GM10248 (cell line): ENCODE data around the gene SLC13A3.

Experiments used
- CTCF ChIA-PET: fragments of 300-600 bp; sonication (Branson Sonifier 250); formaldehyde crosslinking; extraction: SDS; loops from one replicate; lab custom pipeline; 2021; ENCODE audit warnings: antibody characterized with exemption; lab: Yijun Ruan, JAX
- POLR2A ChIA-PET: fragments of 350-650 bp; sonication (Branson Sonifier 250); formaldehyde crosslinking; extraction: SDS; loops from one replicate; lab custom pipeline; 2020; ENCODE audit warnings: antibody characterized with exemption; lab: Yijun Ruan, JAX
- DNase-seq: peaks from one replicate; pipeline ENCODE4 v3.0.0; 2012; ENCODE audit errors: extremely low spot score
- TF ChIP-seq, protein P1 (sequence below): IDR thresholded peaks from 2 replicates; pipeline ENCODE4 v1.5.1; 2012; ENCODE audit warnings: mild to moderate bottlenecking, low read depth; ENCODE audit errors: extremely low read depth, missing control alignments, control extremely low read depth

Gene SLC13A3

DNA sequence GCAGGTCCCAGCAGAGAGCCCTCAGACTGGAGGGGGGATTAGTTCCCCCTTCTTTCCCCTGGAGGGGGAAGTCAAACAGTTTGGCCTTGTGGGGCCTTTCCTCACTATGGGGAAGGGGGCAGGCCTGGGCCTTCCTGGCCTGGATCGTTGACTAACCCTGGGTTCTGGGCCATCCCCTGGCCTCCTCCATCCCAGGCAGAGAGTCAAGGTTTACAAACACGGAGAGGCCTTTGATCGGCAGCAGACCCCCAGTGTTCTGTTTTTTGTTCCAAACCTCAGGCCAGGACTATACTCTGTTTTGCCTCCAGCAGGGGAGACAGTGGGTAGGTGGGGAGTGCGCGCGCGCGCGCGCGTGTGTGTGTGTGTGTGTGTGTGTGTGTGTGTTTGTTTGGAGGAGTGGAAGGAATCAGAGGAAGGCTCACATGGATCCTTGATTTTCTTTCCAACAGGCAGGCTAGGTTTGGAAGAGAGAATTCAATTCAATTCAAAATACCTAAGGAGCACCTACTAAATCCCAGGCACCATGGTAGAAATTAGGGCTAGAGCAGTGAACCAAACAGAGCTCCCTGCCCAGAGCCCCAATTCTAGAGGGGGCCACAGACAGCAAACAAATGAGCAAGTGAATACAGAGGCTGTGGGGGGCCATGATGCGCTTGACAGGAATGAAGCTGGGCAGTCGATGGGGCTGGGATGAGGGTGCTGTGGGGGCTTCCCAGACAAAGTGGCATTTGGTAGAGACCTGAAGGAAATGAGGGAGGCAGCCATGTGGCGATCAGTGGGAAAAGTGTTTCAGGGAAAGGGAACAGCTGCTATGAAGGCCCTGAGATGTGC is 23.2 kb upstream of the SLC13A3 start:
- CTCF ChIA-PET, result no interaction called here
- TF ChIP-seq, protein P1, sequence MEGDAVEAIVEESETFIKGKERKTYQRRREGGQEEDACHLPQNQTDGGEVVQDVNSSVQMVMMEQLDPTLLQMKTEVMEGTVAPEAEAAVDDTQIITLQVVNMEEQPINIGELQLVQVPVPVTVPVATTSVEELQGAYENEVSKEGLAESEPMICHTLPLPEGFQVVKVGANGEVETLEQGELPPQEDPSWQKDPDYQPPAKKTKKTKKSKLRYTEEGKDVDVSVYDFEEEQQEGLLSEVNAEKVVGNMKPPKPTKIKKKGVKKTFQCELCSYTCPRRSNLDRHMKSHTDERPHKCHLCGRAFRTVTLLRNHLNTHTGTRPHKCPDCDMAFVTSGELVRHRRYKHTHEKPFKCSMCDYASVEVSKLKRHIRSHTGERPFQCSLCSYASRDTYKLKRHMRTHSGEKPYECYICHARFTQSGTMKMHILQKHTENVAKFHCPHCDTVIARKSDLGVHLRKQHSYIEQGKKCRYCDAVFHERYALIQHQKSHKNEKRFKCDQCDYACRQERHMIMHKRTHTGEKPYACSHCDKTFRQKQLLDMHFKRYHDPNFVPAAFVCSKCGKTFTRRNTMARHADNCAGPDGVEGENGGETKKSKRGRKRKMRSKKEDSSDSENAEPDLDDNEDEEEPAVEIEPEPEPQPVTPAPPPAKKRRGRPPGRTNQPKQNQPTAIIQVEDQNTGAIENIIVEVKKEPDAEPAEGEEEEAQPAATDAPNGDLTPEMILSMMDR, result no peak
- POLR2A ChIA-PET, result no interaction called here
- DNase-seq, result no peak

- TF ChIP-seq, protein P1, result no peak
- ChIA-PET POLR2A (no interaction called here), CTCF (no interaction called here)
- DNase-seq, result no peak
These were observed 22.4 kb upstream of the SLC13A3 start for GRCh38 chr20:46673394-46674252.

- no peak for DNase-seq
- CTCF ChIA-PET, result interaction anchor here (1.4 to 1.5 kb wide), 2 partner anchors 8 to 10 kb away, joined by 3 to 4 read pairs; no protein-coding TSS in a partner anchor
- TF ChIP-seq, protein P1, result no peak
- POLR2A ChIA-PET, result no interaction called here
These were observed 21.4 kb upstream of the SLC13A3 start for GRCh38 chr20:46672543-46673148.

- DNase-seq, result no peak
- TF ChIP-seq, protein P1, result no peak
- POLR2A ChIA-PET, result no interaction called here
- CTCF ChIA-PET, result interaction anchor here (0.9 to 1.5 kb wide), 4 partner anchors 8 to 12 kb away, joined by 3 to 4 read pairs (median 3); no protein-coding TSS in a partner anchor
These were observed 20.7 kb upstream of the SLC13A3 start for GRCh38 chr20:46671866-46672542.

DNA sequence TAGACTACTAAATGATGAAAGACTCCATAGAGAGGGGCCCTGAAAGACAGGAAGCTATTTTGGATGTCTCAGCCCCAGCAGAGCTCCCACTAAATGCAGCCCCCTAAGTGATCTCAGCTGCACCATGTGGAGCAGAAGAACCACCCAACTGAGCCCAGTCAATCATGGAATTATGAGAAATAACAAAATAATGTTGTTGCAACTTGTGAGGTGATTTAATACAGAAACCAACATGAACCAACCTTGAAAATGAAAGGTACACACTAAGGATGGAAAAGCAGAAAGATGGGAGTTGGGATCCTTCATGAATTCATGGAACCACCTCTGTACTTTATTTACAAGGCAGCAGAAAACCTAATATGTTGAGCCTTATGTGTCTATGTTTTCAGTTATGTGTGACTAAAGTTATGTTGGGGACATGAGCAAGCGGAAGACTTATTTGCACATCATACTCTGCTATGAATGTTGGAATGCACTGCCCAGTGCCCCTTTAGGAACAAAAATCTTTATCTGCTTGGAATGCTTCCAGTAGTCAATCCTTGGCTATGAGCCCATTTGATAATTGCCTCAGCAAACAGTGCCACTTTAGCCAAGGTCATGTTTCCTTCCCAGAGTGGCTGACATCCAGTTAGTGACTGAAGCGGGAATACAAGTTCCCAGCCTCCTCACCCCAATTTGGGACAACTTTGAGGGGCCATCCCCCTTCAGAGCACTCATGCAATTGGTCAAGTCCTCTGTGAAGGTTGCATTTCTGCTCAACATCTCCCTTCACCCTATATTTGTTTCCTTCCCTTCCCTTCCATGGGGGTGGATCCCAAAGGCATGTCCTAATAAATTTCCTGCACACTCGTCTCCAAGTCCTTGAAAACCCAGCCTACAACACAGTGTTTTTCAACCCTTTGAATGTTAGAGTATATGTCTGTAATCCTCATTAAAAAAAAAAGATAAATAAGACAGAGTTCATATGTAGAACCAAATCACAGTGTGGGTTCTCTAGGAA is 19.6 kb upstream of the SLC13A3 start:
- POLR2A ChIA-PET, result no interaction called here
- DNase-seq, result no peak
- CTCF ChIA-PET, result interaction anchor here (0.9 to 4.0 kb wide), 4 partner anchors 9 to 109 kb away, joined by 3 to 16 read pairs (median 3); no protein-coding TSS in a partner anchor
- TF ChIP-seq, protein P1, result no peak
